Measurements from ENCODE around the gene IL9.

IL9 gene

GRCh38 chr5:135878156-135878620 lies 17.5 kb downstream of the IL9 start:
- Histone ChIP-seq H3K36me3 (replicated peaks; ENCODE audit: insufficient read depth, low read length) (no peaks in the 10 kb centered on the region), H3K27me3 (replicated peaks; ENCODE audit: insufficient read depth, low read length) (no peaks in the 10 kb centered on the region), H3K9me2 (replicated peaks; ENCODE audit: insufficient read depth, low read length) (no peaks in the 10 kb centered on the region), H3K9me3 (replicated peaks; ENCODE audit: insufficient read depth, low read length) (no peaks in the 10 kb centered on the region), H3K9ac (ENCODE audit: low read length) (no peak overlapping the region), H3K4me2 (ENCODE audit: low read depth, low read length) (no peak overlapping the region), H3K4me3 (ENCODE audit: low read length) (no peak overlapping the region), H4K20me1 (ENCODE audit: insufficient read depth, low read length) (no peaks in the 10 kb centered on the region), H3K4me1 (ENCODE audit: low read length) (peaks cover 4% of the 10 kb centered on the region; the same call in 1 of the 2 replicates), H3K27ac (ENCODE audit: low read length) (no peak overlapping the region), H3F3A (ENCODE audit: insufficient read depth, low read length) (no peaks in the 10 kb centered on the region), H2AFZ (ENCODE audit: low read length) (no peak overlapping the region), H3K79me2 (ENCODE audit: low read length) (no peaks in the 10 kb centered on the region)
- no peak for DNase-seq
- TF ChIP-seq, protein P1, sequence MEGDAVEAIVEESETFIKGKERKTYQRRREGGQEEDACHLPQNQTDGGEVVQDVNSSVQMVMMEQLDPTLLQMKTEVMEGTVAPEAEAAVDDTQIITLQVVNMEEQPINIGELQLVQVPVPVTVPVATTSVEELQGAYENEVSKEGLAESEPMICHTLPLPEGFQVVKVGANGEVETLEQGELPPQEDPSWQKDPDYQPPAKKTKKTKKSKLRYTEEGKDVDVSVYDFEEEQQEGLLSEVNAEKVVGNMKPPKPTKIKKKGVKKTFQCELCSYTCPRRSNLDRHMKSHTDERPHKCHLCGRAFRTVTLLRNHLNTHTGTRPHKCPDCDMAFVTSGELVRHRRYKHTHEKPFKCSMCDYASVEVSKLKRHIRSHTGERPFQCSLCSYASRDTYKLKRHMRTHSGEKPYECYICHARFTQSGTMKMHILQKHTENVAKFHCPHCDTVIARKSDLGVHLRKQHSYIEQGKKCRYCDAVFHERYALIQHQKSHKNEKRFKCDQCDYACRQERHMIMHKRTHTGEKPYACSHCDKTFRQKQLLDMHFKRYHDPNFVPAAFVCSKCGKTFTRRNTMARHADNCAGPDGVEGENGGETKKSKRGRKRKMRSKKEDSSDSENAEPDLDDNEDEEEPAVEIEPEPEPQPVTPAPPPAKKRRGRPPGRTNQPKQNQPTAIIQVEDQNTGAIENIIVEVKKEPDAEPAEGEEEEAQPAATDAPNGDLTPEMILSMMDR (IDR thresholded peaks at IDR 0.05; ENCODE audit: low read length): no peak
- no peak for TF ChIP-seq EZH2 (optimal IDR thresholded peaks at IDR 0.05; ENCODE audit: low read depth, low read length)
- no peak for TF ChIP-seq EZH2phosphoT487 (IDR thresholded peaks at IDR 0.05; ENCODE audit: low read length)

DNA sequence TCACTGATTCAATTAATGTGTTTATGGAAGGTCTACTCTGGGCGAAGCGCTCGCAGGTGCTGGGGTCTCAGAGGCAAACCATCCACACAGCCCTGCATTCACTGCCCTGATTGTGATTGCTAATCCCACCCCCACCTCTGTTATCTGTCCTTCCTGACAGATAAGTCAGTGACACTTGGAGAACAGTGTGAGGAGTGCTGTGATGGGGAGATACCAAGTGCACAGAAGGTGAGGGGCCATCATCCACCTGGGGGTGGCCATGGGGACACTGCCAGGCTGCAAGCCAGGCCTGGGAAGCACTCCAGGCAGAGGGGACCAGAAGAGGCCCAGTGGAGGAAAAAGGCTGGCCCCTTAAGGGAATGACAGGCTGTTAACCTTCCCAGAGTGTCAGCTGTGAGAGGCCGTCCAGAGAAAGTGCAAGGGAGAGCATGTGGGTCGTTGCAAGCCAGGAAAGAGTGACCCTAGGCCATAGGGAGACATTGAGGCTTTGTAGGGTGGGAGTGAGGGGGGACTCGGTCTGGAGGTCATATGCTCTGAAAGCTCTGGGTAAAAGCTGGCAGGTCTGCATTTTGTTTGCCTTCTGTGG lies 18.0 kb downstream of the IL9 start:
- DNase-seq: no peak
- no peaks in the 10 kb centered on the region for H3F3A ChIP-seq (ENCODE audit: insufficient read depth, low read length)
- H3K4me2 ChIP-seq (ENCODE audit: low read depth, low read length): no peak overlapping the region
- H3K36me3 ChIP-seq (replicated peaks; ENCODE audit: insufficient read depth, low read length): no peaks in the 10 kb centered on the region
- H4K20me1 ChIP-seq (ENCODE audit: insufficient read depth, low read length): no peaks in the 10 kb centered on the region
- H3K4me1 ChIP-seq (ENCODE audit: low read length): no peaks in the 10 kb centered on the region
- TF ChIP-seq EZH2phosphoT487 (IDR thresholded peaks at IDR 0.05; ENCODE audit: low read length): no peak
- TF ChIP-seq, protein P1 (IDR thresholded peaks at IDR 0.05; ENCODE audit: low read length): no peak
- TF ChIP-seq EZH2 (optimal IDR thresholded peaks at IDR 0.05; ENCODE audit: low read depth, low read length): no peak
- H2AFZ ChIP-seq (ENCODE audit: low read length): no peak overlapping the region
- H3K27me3 ChIP-seq (replicated peaks; ENCODE audit: insufficient read depth, low read length): no peaks in the 10 kb centered on the region
- no peaks in the 10 kb centered on the region for H3K79me2 ChIP-seq (ENCODE audit: low read length)
- H3K27ac ChIP-seq (ENCODE audit: low read length): no peak overlapping the region
- H3K9ac ChIP-seq (ENCODE audit: low read length): no peak overlapping the region
- no peak overlapping the region for H3K4me3 ChIP-seq (ENCODE audit: low read length)
- H3K9me3 ChIP-seq (replicated peaks; ENCODE audit: insufficient read depth, low read length): no peaks in the 10 kb centered on the region
- H3K9me2 ChIP-seq (replicated peaks; ENCODE audit: insufficient read depth, low read length): no peaks in the 10 kb centered on the region

GRCh38 chr5:135876146-135876545 lies 19.5 kb downstream of the IL9 start:
- H3K79me2 ChIP-seq (ENCODE audit: low read length): no peaks in the 10 kb centered on the region
- H3K4me3 ChIP-seq (ENCODE audit: low read length): no peak overlapping the region
- H3K27me3 ChIP-seq (replicated peaks; ENCODE audit: insufficient read depth, low read length): no peaks in the 10 kb centered on the region
- no peaks in the 10 kb centered on the region for H3K36me3 ChIP-seq (replicated peaks; ENCODE audit: insufficient read depth, low read length)
- no peaks in the 10 kb centered on the region for H3K4me1 ChIP-seq (ENCODE audit: low read length)
- no peaks in the 10 kb centered on the region for H3K9me2 ChIP-seq (replicated peaks; ENCODE audit: insufficient read depth, low read length)
- no peaks in the 10 kb centered on the region for H4K20me1 ChIP-seq (ENCODE audit: insufficient read depth, low read length)
- no peaks in the 10 kb centered on the region for H3K9me3 ChIP-seq (replicated peaks; ENCODE audit: insufficient read depth, low read length)
- TF ChIP-seq, protein P1 (IDR thresholded peaks at IDR 0.05; ENCODE audit: low read length): no peak
- TF ChIP-seq EZH2phosphoT487 (IDR thresholded peaks at IDR 0.05; ENCODE audit: low read length): no peak
- TF ChIP-seq EZH2 (optimal IDR thresholded peaks at IDR 0.05; ENCODE audit: low read depth, low read length): no peak
- H2AFZ ChIP-seq (ENCODE audit: low read length): no peak overlapping the region
- H3F3A ChIP-seq (ENCODE audit: insufficient read depth, low read length): no peaks in the 10 kb centered on the region
- H3K9ac ChIP-seq (ENCODE audit: low read length): no peak overlapping the region
- no peak for DNase-seq
- no peak overlapping the region for H3K4me2 ChIP-seq (ENCODE audit: low read depth, low read length)
- H3K27ac ChIP-seq (ENCODE audit: low read length): no peak overlapping the region

All from MM.1S (cell line).